A673 (cell line): ENCODE measurements around the gene ITLN1. TPM values are rescaled to one million over a fixed set of nuclear protein-coding genes. Genes with fewer than 3 reads are reported as not detected.
"Not testable (repeated sequence)": the region's sequence is repeated elsewhere in the genome, so short reads cannot be mapped to it uniquely, and the experiment has no call there.

Source experiments
- BruUV-seq: library from RNA; stranded (reverse); fragments of 400-500 nt; replicated peaks from 2 replicates; lab custom pipeline; 2021; lab: Mats Ljungman, UMichigan
- CTCF ChIA-PET: fragments of 300-600 bp; sonication (Branson Sonifier 250); formaldehyde crosslinking; loops from one replicate; lab custom pipeline; 2022; ENCODE audit warnings: antibody characterized with exemption; lab: Charles Lee
- POLR2A ChIA-PET: fragments of 300-600 bp; sonication (Branson Sonifier 250); formaldehyde crosslinking; loops from one replicate; lab custom pipeline; 2022; ENCODE audit warnings: antibody characterized with exemption; ENCODE audit not compliant: low non-redundant PET; lab: Charles Lee
- DNase-seq: peaks from one replicate; pipeline ENCODE4 v3.0.0-alpha.2; 2015; ENCODE audit warnings: low spot score
- H3K27ac ChIP-seq: fragments of 200-600 bp; sonication (generic); 2 replicates; pipeline ENCODE4 v1.5.1; 2016; ENCODE audit warnings: mixed run types, low read depth, mild to moderate bottlenecking, mixed read lengths, antibody characterized with exemption, low read length; ENCODE audit not compliant: poor library complexity, severe bottlenecking
- H3K27me3 ChIP-seq: fragments of 200-600 bp; sonication (generic); replicated peaks from 2 replicates; pipeline ENCODE4 v1.6.1; 2017; ENCODE audit warnings: mixed run types, low read depth, mild to moderate bottlenecking, mixed read lengths, antibody characterized with exemption, low read length; ENCODE audit not compliant: insufficient read depth, poor library complexity
- H3K36me3 ChIP-seq: fragments of 200-600 bp; sonication (generic); 2 replicates; pipeline ENCODE4 v1.6.1; 2016; ENCODE audit warnings: mixed run types, mild to moderate bottlenecking, mixed read lengths, antibody characterized with exemption, low read length; ENCODE audit not compliant: insufficient read depth, poor library complexity, severe bottlenecking
- H3K4me1 ChIP-seq: fragments of 200-600 bp; sonication (generic); 2 replicates; pipeline ENCODE4 v1.6.1; 2017; ENCODE audit warnings: mixed run types, mild to moderate bottlenecking, mixed read lengths, antibody characterized with exemption, low read length; ENCODE audit not compliant: insufficient read depth, poor library complexity, severe bottlenecking
- H3K4me3 ChIP-seq: fragments of 200-600 bp; sonication (generic); 2 replicates; pipeline ENCODE4 v1.5.1; 2016; ENCODE audit warnings: low read depth, mixed run types, mild to moderate bottlenecking, mixed read lengths, low read length; ENCODE audit not compliant: poor library complexity, severe bottlenecking
- H3K9me3 ChIP-seq: fragments of 200-600 bp; sonication (generic); 2 replicates; pipeline ENCODE4 v1.6.1; 2016; ENCODE audit warnings: mixed run types, low read depth, mild to moderate bottlenecking, mixed read lengths, antibody characterized with exemption, low read length; ENCODE audit not compliant: poor library complexity, severe bottlenecking
- CTCF ChIP-seq: fragments of 300-800, 200-600 bp; sonication (generic); conservative IDR thresholded peaks from 2 replicates; pipeline ENCODE4 v1.5.1; 2017; ENCODE audit warnings: low read depth, mild to moderate bottlenecking, antibody characterized with exemption, low read length, moderate library complexity, mixed read lengths
- EZH2 ChIP-seq: fragments of 200-600 bp; sonication (generic); IDR thresholded peaks from 2 replicates; pipeline ENCODE4 v1.6.1; 2017; ENCODE audit warnings: borderline replicate concordance, low read depth, mild to moderate bottlenecking, mixed read lengths, antibody characterized with exemption, low read length; ENCODE audit not compliant: poor library complexity, severe bottlenecking
- intact Hi-C: fragments of 100-400 bp; cut with micrococcal nuclease; formaldehyde crosslinking; loops from one replicate; pipeline ENCODE4 v1.10.0; 2022; ENCODE audit not compliant: unreplicated experiment
- total RNA-seq: library from RNA; stranded (reverse); gene quantifications from 2 replicates; pipeline ENCODE4 v1.2.3, GENCODE V29; 2021

ITLN1 gene
- total RNA-seq, 1 experiment from 2014 or later, result not detected

GRCh38 chr1:160924791-160925651 is 40.0 kb upstream of the ITLN1 start:
- no peak for DNase-seq
- Histone ChIP-seq H3K4me3 (no peak overlapping the region), H3K27ac (no peak overlapping the region), H3K36me3 (no peaks in the 10 kb centered on the region), H3K27me3 (peaks cover 4% of the 10 kb centered on the region), H3K4me1 (no peaks in the 10 kb centered on the region), H3K9me3 (no peaks in the 10 kb centered on the region)
- ChIA-PET CTCF (interaction anchor here (0.7 kb wide), 1 partner anchor 824 kb away, joined by 7 read pairs; no protein-coding TSS in a partner anchor), POLR2A (no interaction called here)
- TF ChIP-seq CTCF (no peak), EZH2 (no peak)
- intact Hi-C loops, result no loop called here
- no TSS peak for BruUV-seq

DNA sequence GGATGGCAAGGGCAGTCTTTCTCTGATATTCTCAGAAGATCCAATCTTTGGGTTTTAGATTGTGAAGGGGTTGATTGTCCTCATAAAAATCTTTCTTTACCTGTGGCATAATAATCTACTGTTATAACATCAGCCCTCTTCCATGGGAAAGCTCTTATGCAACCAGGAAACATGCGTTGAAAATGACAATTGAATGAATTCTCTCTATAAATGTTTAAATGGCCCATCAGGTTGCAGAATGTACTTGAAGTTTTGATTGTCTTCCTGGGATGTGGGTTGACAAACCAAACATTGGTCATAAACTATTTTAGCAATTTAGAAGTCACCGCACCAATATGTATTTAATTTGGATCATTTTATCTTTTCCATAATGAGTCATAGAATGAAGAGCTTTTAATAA is 31.7 kb upstream of the ITLN1 start:
- DNase-seq, result no peak
- peaks cover 14% of the 10 kb centered on the region for H3K27me3 ChIP-seq
- CTCF ChIA-PET, result no interaction called here
- H3K36me3 ChIP-seq, result no peaks in the 10 kb centered on the region
- intact Hi-C loops, result no loop called here
- H3K4me1 ChIP-seq, result no peaks in the 10 kb centered on the region
- POLR2A ChIA-PET, result no interaction called here
- no peak for TF ChIP-seq CTCF
- no peak for TF ChIP-seq EZH2
- H3K4me3 ChIP-seq, result no peak overlapping the region
- no peaks in the 10 kb centered on the region for H3K9me3 ChIP-seq
- BruUV-seq, result no TSS peak
- no peak overlapping the region for H3K27ac ChIP-seq

GRCh38 chr1:160913229-160913628 is 28.2 kb upstream of the ITLN1 start:
- BruUV-seq, H3K9me3 ChIP-seq, DNase-seq, CTCF ChIA-PET, intact Hi-C loops, H3K4me1 ChIP-seq, H3K36me3 ChIP-seq, H3K27ac ChIP-seq, POLR2A ChIA-PET, H3K4me3 ChIP-seq: not testable (repeated sequence)
- H3K27me3 ChIP-seq, result peaks cover 14% of the 10 kb centered on the region
